IMR-90 (cell line): ENCODE data around the gene MTM1. TPM values are rescaled to one million over a fixed set of nuclear protein-coding genes. Genes with fewer than 3 reads are reported as not detected.

Experiments used
- ATAC-seq: fragments of 200-7000 bp; cut with Tn5 transposase; 2 replicates; pipeline ENCODE4 v1.9.1; 2020; ENCODE audit warnings: low read depth, mild to moderate bottlenecking, moderate library complexity
- BruUV-seq: library from RNA; stranded (reverse); fragments of 400-500 nt; replicated peaks from 2 replicates; lab custom pipeline; 2021; lab: Mats Ljungman, UMichigan
- CTCF ChIA-PET: fragments of 300-600 bp; formaldehyde crosslinking; extraction: SDS; loops from one replicate; lab custom pipeline; 2021; ENCODE audit warnings: antibody characterized with exemption; lab: Yijun Ruan, JAX
- POLR2A ChIA-PET: fragments of 300-600 bp; sonication (Branson Sonifier 250); formaldehyde crosslinking; loops from one replicate; lab custom pipeline; 2022; ENCODE audit warnings: antibody characterized with exemption; ENCODE audit not compliant: unreplicated experiment; lab: Charles Lee
- DNase-seq: peaks from one replicate; pipeline ENCODE4 v3.0.0; 2013
- H2AFZ ChIP-seq: replicated peaks from 2 replicates; pipeline ENCODE3; 2013; ENCODE audit warnings: low read length, mild to moderate bottlenecking; ENCODE audit not compliant: poor library complexity
- H2AK5ac ChIP-seq: 2 replicates; pipeline ENCODE4 v1.6.1; 2013; ENCODE audit warnings: low read depth, low read length, inconsistent platforms
- H2AK9ac ChIP-seq: replicated peaks from 2 replicates; pipeline ENCODE3; 2013; ENCODE audit warnings: mild to moderate bottlenecking, low read depth, low read length, moderate library complexity; ENCODE audit not compliant: poor library complexity
- H2BK120ac ChIP-seq: 2 replicates; pipeline ENCODE4 v1.6.1; 2013; ENCODE audit warnings: low read depth, low read length, inconsistent platforms
- H2BK15ac ChIP-seq: 3 replicates; pipeline ENCODE4 v1.6.1; 2013; ENCODE audit warnings: low read depth, low read length, inconsistent platforms
- H2BK20ac ChIP-seq: 2 replicates; pipeline ENCODE4 v1.6.1; 2013; ENCODE audit warnings: low read depth, mild to moderate bottlenecking, inconsistent platforms, low read length, moderate library complexity
- H2BK5ac ChIP-seq: 2 replicates; pipeline ENCODE4 v1.6.1; 2013; ENCODE audit warnings: mild to moderate bottlenecking, low read depth, low read length, inconsistent platforms; ENCODE audit not compliant: poor library complexity, severe bottlenecking
- H3K14ac ChIP-seq: replicated peaks from 2 replicates; pipeline ENCODE4 v1.6.1; 2013; ENCODE audit warnings: low read depth, low read length, inconsistent platforms
- H3K18ac ChIP-seq: 2 replicates; pipeline ENCODE4 v1.6.1; 2013; ENCODE audit warnings: low read depth, low read length, control low read depth
- H3K23ac ChIP-seq: 2 replicates; pipeline ENCODE4 v1.6.1; 2013; ENCODE audit warnings: low read depth, low read length, inconsistent platforms
- H3K27ac ChIP-seq: 2 replicates; pipeline ENCODE4 v1.5.1; 2013; ENCODE audit warnings: mild to moderate bottlenecking, control low read depth, low read length; ENCODE audit not compliant: insufficient read depth
- H3K27me3 ChIP-seq: 2 replicates; pipeline ENCODE4 v1.6.1; 2013; ENCODE audit warnings: low read length; ENCODE audit not compliant: control insufficient read depth, insufficient read depth
- H3K36me3 ChIP-seq: 2 replicates; pipeline ENCODE4 v1.6.1; 2013; ENCODE audit warnings: low read length, mixed read lengths; ENCODE audit not compliant: control insufficient read depth, insufficient read depth
- H3K4ac ChIP-seq: 2 replicates; pipeline ENCODE4 v1.6.1; 2013; ENCODE audit warnings: low read depth, low read length, inconsistent platforms
- H3K4me1 ChIP-seq: 2 replicates; pipeline ENCODE4 v1.6.1; 2013; ENCODE audit warnings: low read length, mixed read lengths; ENCODE audit not compliant: control insufficient read depth, insufficient read depth
- H3K4me2 ChIP-seq: 2 replicates; pipeline ENCODE4 v1.6.1; 2013; ENCODE audit warnings: low read depth, mild to moderate bottlenecking, control low read depth, low read length, moderate library complexity
- H3K4me3 ChIP-seq: 2 replicates; pipeline ENCODE4 v1.5.1; 2013; ENCODE audit warnings: low read depth, mild to moderate bottlenecking, control low read depth, low read length, moderate library complexity; ENCODE audit not compliant: insufficient read depth
- H3K56ac ChIP-seq: 2 replicates; pipeline ENCODE4 v1.6.1; 2013; ENCODE audit warnings: low read length, inconsistent platforms; ENCODE audit not compliant: insufficient read depth; ENCODE audit errors: extremely low read depth
- H3K79me1 ChIP-seq, 2 experiments: 2 replicates each; pipeline ENCODE4 v1.6.1; 2013; ENCODE audit warnings: low read length in 2 of 2, inconsistent platforms in 1 of 2, low read depth in 1 of 2
- H3K9ac ChIP-seq: 2 replicates; pipeline ENCODE4 v1.6.1; 2013; ENCODE audit warnings: low read depth, low read length, control low read depth
- H3K9me1 ChIP-seq: 2 replicates; pipeline ENCODE4 v1.6.1; 2013; ENCODE audit warnings: low read length, inconsistent platforms; ENCODE audit not compliant: insufficient read depth
- H3K9me3 ChIP-seq: 2 replicates; pipeline ENCODE4 v1.6.1; 2013; ENCODE audit warnings: low read length; ENCODE audit not compliant: control insufficient read depth, insufficient read depth
- H4K20me1 ChIP-seq: 2 replicates; pipeline ENCODE4 v1.6.1; 2013; ENCODE audit warnings: low read length, inconsistent platforms; ENCODE audit not compliant: insufficient read depth
- H4K5ac ChIP-seq: 2 replicates; pipeline ENCODE4 v1.6.1; 2013; ENCODE audit warnings: mild to moderate bottlenecking, low read depth, low read length, control low read depth
- H4K8ac ChIP-seq, 2 experiments: 2 replicates each; pipeline ENCODE4 v1.6.1; 2013; ENCODE audit warnings: low read depth in 2 of 2, low read length in 2 of 2, control low read depth in 1 of 2, inconsistent platforms in 1 of 2
- H4K91ac ChIP-seq: 2 replicates; pipeline ENCODE4 v1.6.1; 2013; ENCODE audit warnings: low read depth, low read length, inconsistent platforms; ENCODE audit not compliant: insufficient read depth
- FOS ChIP-seq: fragments of 150-350 bp; IDR thresholded peaks from 2 replicates; pipeline ENCODE4 v1.6.1; 2016; ENCODE audit warnings: low read depth, low read length
- MAFK ChIP-seq: IDR thresholded peaks from 2 replicates; pipeline ENCODE4 v1.6.1; 2012; ENCODE audit warnings: low read depth, low read length, improper control_type of control experiment
- MAZ ChIP-seq: IDR thresholded peaks from 2 replicates; pipeline ENCODE4 v1.6.1; 2012; ENCODE audit warnings: low read depth, mild to moderate bottlenecking, low read length, improper control_type of control experiment, moderate library complexity, borderline replicate concordance
- MXI1 ChIP-seq: IDR thresholded peaks from 2 replicates; pipeline ENCODE4 v1.6.1; 2012; ENCODE audit warnings: low read depth, mild to moderate bottlenecking, low read length, moderate library complexity, borderline replicate concordance
- NFE2L2 ChIP-seq: fragments of 150-350 bp; IDR thresholded peaks from 2 replicates; pipeline ENCODE4 v1.6.1; 2016; ENCODE audit warnings: low read depth, mild to moderate bottlenecking, low read length
- POLR2A ChIP-seq: IDR thresholded peaks from 2 replicates; pipeline ENCODE4 v1.6.1; 2012; ENCODE audit warnings: mild to moderate bottlenecking, low read depth, low read length
- RAD21 ChIP-seq: IDR thresholded peaks from 2 replicates; pipeline ENCODE4 v1.6.1; 2012; ENCODE audit warnings: low read length, improper control_type of control experiment
- RCOR1 ChIP-seq: IDR thresholded peaks from 2 replicates; pipeline ENCODE4 v1.6.1; 2012; ENCODE audit warnings: mild to moderate bottlenecking, low read length, improper control_type of control experiment; ENCODE audit not compliant: insufficient replicate concordance
- SMC3 ChIP-seq: fragments of 150-350 bp; IDR thresholded peaks from 2 replicates; pipeline ENCODE4 v1.6.1; 2016; ENCODE audit warnings: low read depth, mild to moderate bottlenecking, antibody characterized with exemption, low read length, moderate library complexity
- WGBS, 2 experiments: methylation state at CpG; one replicate each; pipeline versions ENCODE4 v1.1.5 to v1.1.7; 2013; ENCODE audit warnings: missing lambda C conversion rate in 2 of 2; ENCODE audit not compliant: insufficient read length in 1 of 2; ENCODE audit errors: extremely low coverage in 2 of 2; 5-methylcytosine and 5-hydroxymethylcytosine counted together
- dilution Hi-C: fragments of 300-500 bp; cut with HindIII; formaldehyde crosslinking; loops from one replicate; pipeline ENCODE4 v1.14.3; 2018; ENCODE audit warnings: low sequenced_read_pairs; ENCODE audit not compliant: unreplicated experiment
- in situ Hi-C: fragments of 300-500 bp; cut with MboI; formaldehyde crosslinking; loops from 3 replicates; pipeline ENCODE4 v1.14.3; 2019; ENCODE audit warnings: low sequenced_read_pairs, inconsistent platforms, mixed read lengths
- intact Hi-C: fragments of 100-400 bp; cut with micrococcal nuclease; formaldehyde crosslinking; loops from 2 replicates; pipeline ENCODE4 v1.10.0; 2022
- polyA plus RNA-seq, 3 experiments: library from polyadenylated mRNA; depleted of rRNA; stranded (reverse); fragments of >200 nt; gene quantifications; 2 replicates each; pipeline ENCODE4 v1.2.3, GENCODE V29; 2012; ENCODE audit warnings: low replicate concordance in 1 of 3
- total RNA-seq: library from RNA; depleted of rRNA; stranded (reverse); fragments of >200 nt; gene quantifications from 2 replicates; pipeline ENCODE4 v1.2.3, GENCODE V29; 2012
- TF ChIP-seq, protein P1 (sequence below): fragments of 150-350 bp; IDR thresholded peaks from 2 replicates; pipeline ENCODE4 v1.6.1; 2016; ENCODE audit warnings: low read depth, mild to moderate bottlenecking, low read length, moderate library complexity, borderline replicate concordance
- TF ChIP-seq, protein P2 (sequence below): conservative IDR thresholded peaks from 2 replicates; pipeline ENCODE4 v1.5.1; 2012; ENCODE audit warnings: mild to moderate bottlenecking, low read depth, low read length, improper control_type of control experiment
- TF ChIP-seq, protein P3 (sequence below): fragments of 150-350 bp; IDR thresholded peaks from 2 replicates; pipeline ENCODE4 v1.6.1; 2017; ENCODE audit warnings: mild to moderate bottlenecking, antibody characterized with exemption, low read length, low read depth

Gene MTM1
- total and polyA plus RNA-seq, 2 of the 4 experiments (the other 2 are of a cell fraction) = 3.8 to 5.6 TPM

DNA sequence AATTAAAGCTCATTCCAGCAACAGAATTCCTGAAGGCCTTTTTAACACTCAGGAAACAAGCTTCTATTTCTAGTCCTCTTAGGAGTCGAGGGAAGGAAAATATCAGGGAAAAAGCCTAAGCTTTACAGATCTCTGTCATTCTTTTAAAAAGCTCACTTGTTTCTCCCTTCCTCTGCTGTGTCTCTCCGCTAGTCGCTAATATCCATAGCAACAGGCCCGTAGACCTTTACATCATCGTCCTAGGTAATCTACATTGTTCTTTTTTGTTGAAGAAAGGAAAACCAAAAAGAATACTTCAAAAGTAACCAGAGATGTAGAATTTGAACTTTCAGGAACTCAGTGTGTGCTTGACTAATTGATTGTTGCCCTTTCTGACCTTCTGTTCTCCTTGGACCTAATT lies 78.9 kb downstream of the MTM1 start:
- POLR2A ChIA-PET = no interaction called here
- Histone ChIP-seq H2BK5ac (no peak overlapping the region), H2BK120ac (no peak overlapping the region), H4K5ac (no peak overlapping the region), H2AFZ (no peak overlapping the region), H4K8ac (no peak overlapping the region), H3K4me1 (peaks cover 2% of the 10 kb centered on the region; the same call in 1 of the 2 replicates), H3K79me1 (no peaks in the 10 kb centered on the region), H3K4me3 (no peak overlapping the region), H3K27ac (no peak overlapping the region), H3K9me1 (no peaks in the 10 kb centered on the region), H3K9ac (no peak overlapping the region), H2AK9ac (no peak overlapping the region), H3K27me3 (no peaks in the 10 kb centered on the region), H3K18ac (no peak overlapping the region), H3K9me3 (no peaks in the 10 kb centered on the region), H3K14ac (no peak overlapping the region), H3K56ac (no peak overlapping the region), H2BK20ac (no peak overlapping the region), H3K4ac (no peak overlapping the region), H2AK5ac (no peak overlapping the region), H4K91ac (no peak overlapping the region), H4K20me1 (no peaks in the 10 kb centered on the region), H3K36me3 (no peaks in the 10 kb centered on the region), H3K23ac (no peak overlapping the region), H3K4me2 (no peak overlapping the region), H2BK15ac (no peak overlapping the region)
- no peak for TF ChIP-seq NFE2L2
- TF ChIP-seq RAD21 = no peak
- no peak for TF ChIP-seq MAFK
- no peak for TF ChIP-seq MAZ
- TF ChIP-seq SMC3 = no peak
- no peak for TF ChIP-seq FOS
- TF ChIP-seq POLR2A = no peak
- TF ChIP-seq, protein P1, sequence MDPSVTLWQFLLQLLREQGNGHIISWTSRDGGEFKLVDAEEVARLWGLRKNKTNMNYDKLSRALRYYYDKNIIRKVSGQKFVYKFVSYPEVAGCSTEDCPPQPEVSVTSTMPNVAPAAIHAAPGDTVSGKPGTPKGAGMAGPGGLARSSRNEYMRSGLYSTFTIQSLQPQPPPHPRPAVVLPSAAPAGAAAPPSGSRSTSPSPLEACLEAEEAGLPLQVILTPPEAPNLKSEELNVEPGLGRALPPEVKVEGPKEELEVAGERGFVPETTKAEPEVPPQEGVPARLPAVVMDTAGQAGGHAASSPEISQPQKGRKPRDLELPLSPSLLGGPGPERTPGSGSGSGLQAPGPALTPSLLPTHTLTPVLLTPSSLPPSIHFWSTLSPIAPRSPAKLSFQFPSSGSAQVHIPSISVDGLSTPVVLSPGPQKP = no peak
- TF ChIP-seq, protein P2, sequence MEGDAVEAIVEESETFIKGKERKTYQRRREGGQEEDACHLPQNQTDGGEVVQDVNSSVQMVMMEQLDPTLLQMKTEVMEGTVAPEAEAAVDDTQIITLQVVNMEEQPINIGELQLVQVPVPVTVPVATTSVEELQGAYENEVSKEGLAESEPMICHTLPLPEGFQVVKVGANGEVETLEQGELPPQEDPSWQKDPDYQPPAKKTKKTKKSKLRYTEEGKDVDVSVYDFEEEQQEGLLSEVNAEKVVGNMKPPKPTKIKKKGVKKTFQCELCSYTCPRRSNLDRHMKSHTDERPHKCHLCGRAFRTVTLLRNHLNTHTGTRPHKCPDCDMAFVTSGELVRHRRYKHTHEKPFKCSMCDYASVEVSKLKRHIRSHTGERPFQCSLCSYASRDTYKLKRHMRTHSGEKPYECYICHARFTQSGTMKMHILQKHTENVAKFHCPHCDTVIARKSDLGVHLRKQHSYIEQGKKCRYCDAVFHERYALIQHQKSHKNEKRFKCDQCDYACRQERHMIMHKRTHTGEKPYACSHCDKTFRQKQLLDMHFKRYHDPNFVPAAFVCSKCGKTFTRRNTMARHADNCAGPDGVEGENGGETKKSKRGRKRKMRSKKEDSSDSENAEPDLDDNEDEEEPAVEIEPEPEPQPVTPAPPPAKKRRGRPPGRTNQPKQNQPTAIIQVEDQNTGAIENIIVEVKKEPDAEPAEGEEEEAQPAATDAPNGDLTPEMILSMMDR = no peak
- TF ChIP-seq RCOR1 = no peak
- TF ChIP-seq MXI1 = no peak
- TF ChIP-seq, protein P3, sequence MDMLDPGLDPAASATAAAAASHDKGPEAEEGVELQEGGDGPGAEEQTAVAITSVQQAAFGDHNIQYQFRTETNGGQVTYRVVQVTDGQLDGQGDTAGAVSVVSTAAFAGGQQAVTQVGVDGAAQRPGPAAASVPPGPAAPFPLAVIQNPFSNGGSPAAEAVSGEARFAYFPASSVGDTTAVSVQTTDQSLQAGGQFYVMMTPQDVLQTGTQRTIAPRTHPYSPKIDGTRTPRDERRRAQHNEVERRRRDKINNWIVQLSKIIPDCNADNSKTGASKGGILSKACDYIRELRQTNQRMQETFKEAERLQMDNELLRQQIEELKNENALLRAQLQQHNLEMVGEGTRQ = no peak
- DNase-seq (no peak), ATAC-seq (no peak)
- in situ Hi-C loops = no loop called here
- intact Hi-C loops = no loop called here
- CTCF ChIA-PET = interaction anchor here (0.5 kb wide), 1 partner anchor 1625 kb away, joined by 3 read pairs; no protein-coding TSS in a partner anchor
- BruUV-seq = no TSS peak
- dilution Hi-C loops = no loop called here
- no CpG with 5 or more reads among the region's 5 CpGs for WGBS, 2 experiments
